Brain microvascular endothelial cell (primary cell): Measurements from ENCODE around the gene ANKFY1.
"Not testable (repeated sequence)": the region's sequence is repeated elsewhere in the genome, so short reads cannot be mapped to it uniquely, and the experiment has no call there.

Experiments used
- DNase-seq: peaks from one replicate; pipeline ENCODE4 v3.0.0-alpha.2; 2020
- H3K27ac ChIP-seq: fragments of 250-450 bp; sonication (Bioruptor Pico); 2 replicates; pipeline ENCODE4 v1.5.1; 2020; ENCODE audit warnings: mild to moderate bottlenecking, moderate library complexity
- H3K27me3 ChIP-seq: fragments of 250-450 bp; sonication (Bioruptor Pico); replicated peaks from 2 replicates; pipeline ENCODE4 v1.5.1; 2020; ENCODE audit warnings: mild to moderate bottlenecking
- H3K36me3 ChIP-seq: fragments of 250-450 bp; sonication (Bioruptor Pico); replicated peaks from 2 replicates; pipeline ENCODE4 v1.5.1; 2020; ENCODE audit warnings: mild to moderate bottlenecking
- H3K4me3 ChIP-seq: 2 replicates; pipeline ENCODE4 v1.5.1; 2011; ENCODE audit warnings: low read depth, mild to moderate bottlenecking, control low read depth, low read length, moderate library complexity
- CTCF ChIP-seq: IDR thresholded peaks from 2 replicates; pipeline ENCODE4 v1.5.1; 2011; ENCODE audit warnings: low read depth, mild to moderate bottlenecking, moderate library complexity, low read length, control low read depth, inconsistent platforms; ENCODE audit errors: missing control alignments
- in situ Hi-C: cut with HindIII; loops from 2 replicates; pipeline ENCODE4 v1.10.0; 2017; ENCODE audit warnings: low sequenced_read_pairs, low pct_ligation_motif_present

Gene ANKFY1

GRCh38 chr17:4201226-4201625 is 62.6 kb downstream of the ANKFY1 start:
- Histone ChIP-seq H3K4me3 (no peak overlapping the region), H3K27me3 (no peaks in the 10 kb centered on the region), H3K27ac (no peak overlapping the region), H3K36me3 (peaks cover 16% of the 10 kb centered on the region)
- no peak for TF ChIP-seq CTCF
- DNase-seq = no peak
- in situ Hi-C loops = loop anchor here (25.0 kb wide), 1 partner anchor 211 kb away; no protein-coding TSS in a partner anchor

- no peak for DNase-seq
- Histone ChIP-seq H3K4me3 (no peak overlapping the region), H3K27me3 (no peaks in the 10 kb centered on the region), H3K27ac (no peak overlapping the region), H3K36me3 (peaks cover 11% of the 10 kb centered on the region)
- in situ Hi-C loops = loop anchor here (25.0 kb wide), 1 partner anchor 212 kb away; no protein-coding TSS in a partner anchor
- peak; percentile 86 for TF ChIP-seq CTCF
Measured at GRCh38 chr17:4199818-4200402, 63.9 kb downstream of the ANKFY1 start.

GRCh38 chr17:4198995-4199394 is 64.8 kb downstream of the ANKFY1 start:
- no peak overlapping the region for H3K27ac ChIP-seq

GRCh38 chr17:4195306-4195705 is 68.5 kb downstream of the ANKFY1 start:
- peak; percentile 84 for DNase-seq
- no peak for TF ChIP-seq CTCF
- Histone ChIP-seq H3K4me3 (no peak overlapping the region), H3K36me3 (peaks cover 17% of the 10 kb centered on the region), H3K27ac (peak overlapping the region; percentile 95), H3K27me3 (no peaks in the 10 kb centered on the region)
- in situ Hi-C loops = no loop called here

More at GRCh38 chr17:4198995-4199394, 64.8 kb downstream of the ANKFY1 start:
- Histone ChIP-seq H3K36me3 (peaks cover 17% of the 10 kb centered on the region), H3K4me3 (no peak overlapping the region), H3K27me3 (no peaks in the 10 kb centered on the region)
- no peak for TF ChIP-seq CTCF
- no peak for DNase-seq
- in situ Hi-C loops = no loop called here

- Histone ChIP-seq H3K27ac (peak overlapping the region; percentile 95), H3K36me3 (peaks cover 17% of the 10 kb centered on the region), H3K4me3 (no peak overlapping the region), H3K27me3 (no peaks in the 10 kb centered on the region)
- no peak for TF ChIP-seq CTCF
- in situ Hi-C loops = no loop called here
- DNase-seq = no peak
Measured at GRCh38 chr17:4194796-4195195, 69.0 kb downstream of the ANKFY1 start.

- H3K27ac ChIP-seq, H3K4me3 ChIP-seq, DNase-seq, in situ Hi-C loops, H3K27me3 ChIP-seq: not testable (repeated sequence)
- H3K36me3 ChIP-seq = peaks cover 21% of the 10 kb centered on the region
Measured at GRCh38 chr17:4190791-4191190, 73.0 kb downstream of the ANKFY1 start.
